ENCODE data around the gene REPS2. TPM values are rescaled to one million over a fixed set of nuclear protein-coding genes. Genes with fewer than 3 reads are reported as not detected.

REPS2 gene
- total and polyA plus RNA-seq, 12 donors = 0.78 to 15.5 (median 6.3) TPM

- no peaks in the 10 kb centered on the region for H3K9me3 ChIP-seq
- H3K36me3 ChIP-seq = no peaks in the 10 kb centered on the region
- TF ChIP-seq CTCF (IDR thresholded peaks at IDR 0.05) = no peak
- intact Hi-C loops (cut with DNase I) = loop anchor here in 7 of 10 donors (5.0 to 10.0 kb wide), 4 partner anchors 155 to 217 kb away; no protein-coding TSS in a partner anchor
- ATAC-seq (no peak), DNase-seq (no peak)
- H3K27ac ChIP-seq = no peak overlapping the region
- H3K4me1 ChIP-seq = peaks cover 0 to 7% (median 2%) of the 10 kb centered on the region in 9 donors
- H3K27me3 ChIP-seq = peaks cover 0 to 26% (median 0%) of the 10 kb centered on the region in 7 donors
- no peak overlapping the region for H3K4me3 ChIP-seq
Observed at GRCh38 chrX:17042037-17042436, 95.6 kb downstream of the REPS2 start.

DNA sequence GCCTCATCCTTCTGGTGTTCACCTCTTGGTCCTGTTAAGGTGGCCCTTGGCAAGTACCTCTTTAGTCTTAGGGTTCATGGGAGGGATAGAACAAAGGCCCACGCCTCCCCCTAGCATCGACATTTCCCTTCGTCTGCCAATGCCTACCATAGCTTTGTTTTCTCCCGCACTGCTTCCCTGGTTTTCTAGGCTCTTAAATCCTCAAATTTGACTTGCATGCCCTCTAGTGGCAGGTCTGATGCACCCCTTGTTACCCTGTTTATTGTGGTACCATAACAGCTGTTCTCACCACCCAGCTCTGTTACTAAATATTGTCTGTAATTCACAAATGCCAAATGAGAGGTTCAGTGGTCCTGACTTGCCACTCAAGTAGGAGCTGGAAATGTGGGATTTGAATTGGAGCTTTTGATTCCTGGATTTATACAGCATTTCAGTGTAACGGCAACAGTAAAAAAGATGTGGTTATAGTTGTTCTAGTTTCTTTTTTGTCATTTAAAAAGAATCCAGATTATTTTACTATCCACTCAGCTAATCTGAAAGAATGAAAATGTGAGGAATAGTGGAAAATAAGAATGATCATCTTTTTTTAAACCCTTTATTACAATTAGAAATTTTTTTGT, 100.1 kb downstream of the REPS2 start:
- Histone ChIP-seq H3K36me3 (no peaks in the 10 kb centered on the region), H3K27ac (no peak overlapping the region), H3K9me3 (no peaks in the 10 kb centered on the region), H3K4me1 (no peaks in the 10 kb centered on the region), H3K27me3 (peaks cover 0 to 33% (median 0%) of the 10 kb centered on the region in 7 donors), H3K4me3 (no peak overlapping the region)
- peak; percentile 37 to 76 (median 67) for TF ChIP-seq CTCF (IDR thresholded peaks at IDR 0.05)
- intact Hi-C loops (cut with DNase I) = loop anchor here (2.0 to 10.0 kb wide), 8 partner anchors 39 to 222 kb away; no protein-coding TSS in a partner anchor
- 27 to 42% methylated on average over 5 of the region's 5 CpGs for WGBS, 2 donors
- peak in 7 of 8 donors; percentile 61 to 85 (median 76) for ATAC-seq
- DNase-seq = peak in 1 of 2 donors; percentile 53

DNA sequence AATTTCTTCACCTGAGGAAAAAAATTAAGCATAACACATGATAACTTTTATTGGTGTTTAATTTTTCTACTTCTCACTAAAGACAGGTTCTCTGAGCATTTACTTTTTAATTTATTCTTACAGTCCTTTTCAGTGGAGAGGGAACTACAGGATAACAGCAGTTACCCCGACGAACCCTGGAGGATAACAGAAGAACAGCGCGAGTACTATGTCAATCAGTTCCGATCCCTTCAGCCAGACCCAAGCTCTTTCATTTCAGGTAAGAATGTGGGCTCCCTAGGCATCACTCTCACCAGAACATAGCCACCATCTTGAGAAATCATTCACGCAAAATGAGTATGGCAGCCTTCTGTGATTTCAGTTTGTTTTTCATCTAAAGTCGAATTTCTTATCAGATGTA, 100.8 kb downstream of the REPS2 start:
- ATAC-seq (no peak), DNase-seq (no peak)
- Histone ChIP-seq H3K36me3 (no peaks in the 10 kb centered on the region), H3K27ac (no peak overlapping the region), H3K9me3 (no peaks in the 10 kb centered on the region), H3K27me3 (peaks cover 0 to 36% (median 0%) of the 10 kb centered on the region in 7 donors), H3K4me3 (no peak overlapping the region), H3K4me1 (no peaks in the 10 kb centered on the region)
- WGBS, 2 donors = 79 to 81% methylated on average over 7 of the region's 7 CpGs
- no peak for TF ChIP-seq CTCF (IDR thresholded peaks at IDR 0.05)
- intact Hi-C loops (cut with DNase I) = loop anchor here (2.0 to 10.0 kb wide), 8 partner anchors 40 to 222 kb away; no protein-coding TSS in a partner anchor

DNA sequence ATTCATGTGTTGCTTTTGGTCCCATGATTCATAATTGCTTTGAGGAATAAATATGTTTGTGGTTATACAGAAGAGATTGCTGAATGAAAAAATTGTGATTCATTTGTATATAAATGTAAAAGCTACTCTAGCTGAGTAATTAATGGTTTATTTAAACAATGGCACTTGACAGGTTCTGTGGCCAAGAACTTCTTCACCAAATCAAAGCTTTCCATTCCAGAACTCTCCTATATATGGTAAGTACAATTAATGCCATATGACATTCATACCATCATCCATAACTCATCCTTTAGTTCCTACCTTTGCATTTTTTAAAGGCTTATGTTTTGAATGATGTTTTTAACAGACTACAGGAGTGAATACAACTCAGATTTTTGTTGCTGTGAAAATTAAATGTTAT, 105.8 kb downstream of the REPS2 start:
- intact Hi-C loops (cut with DNase I) = no loop called here
- ATAC-seq = no peak

More for the DNA sequence above, 105.8 kb downstream of the REPS2 start:
- Histone ChIP-seq H3K4me1 (peaks cover 0 to 3% (median 0%) of the 10 kb centered on the region in 9 donors), H3K9me3 (no peaks in the 10 kb centered on the region), H3K36me3 (no peaks in the 10 kb centered on the region), H3K4me3 (no peak overlapping the region), H3K27me3 (peaks cover 0 to 46% (median 0%) of the 10 kb centered on the region in 7 donors), H3K27ac (no peak overlapping the region)
- TF ChIP-seq CTCF (IDR thresholded peaks at IDR 0.05) = no peak
- no peak for DNase-seq
